GM12892 (cell line): ENCODE results near the gene CKAP4.

Source experiments
- POLR2A ChIP-seq: IDR thresholded peaks from 2 replicates; pipeline ENCODE4 v1.6.1; 2011; ENCODE audit warnings: low read depth, low read length, control low read depth
- POLR2AphosphoS5 ChIP-seq: IDR thresholded peaks from 2 replicates; pipeline ENCODE4 v1.6.1; 2011; ENCODE audit warnings: low read depth, low read length, control low read depth

- TF ChIP-seq POLR2AphosphoS5: no peak
- no peak for TF ChIP-seq POLR2A
These were observed 4.2 kb downstream of the CKAP4 start for GRCh38 chr12:106243620-106244019.
